ENCODE results near the gene CFI.
A peak's percentile ranks its signal among the peaks of the same experiment; 100 is the strongest.

The CFI gene

GRCh38 chr4:109745830-109746229, 56.0 kb downstream of the CFI start:
- in situ Hi-C loops (cut with HindIII; ENCODE audit: low pct_ligation_motif_present, low pct_unique_long_range_greater_than_20kb, low sequenced_read_pairs): no loop called here

GRCh38 chr4:109739547-109739946, 62.3 kb downstream of the CFI start:
- in situ Hi-C loops (cut with HindIII; ENCODE audit: low pct_ligation_motif_present, low pct_unique_long_range_greater_than_20kb, low sequenced_read_pairs): no loop called here

More at GRCh38 chr4:109745830-109746229, 56.0 kb downstream of the CFI start:
- DNase-seq: no peak

GRCh38 chr4:109738104-109738872, 63.5 kb downstream of the CFI start:
- in situ Hi-C loops (cut with HindIII; ENCODE audit: low pct_ligation_motif_present, low pct_unique_long_range_greater_than_20kb, low sequenced_read_pairs): no loop called here

More at GRCh38 chr4:109739547-109739946, 62.3 kb downstream of the CFI start:
- DNase-seq: no peak

GRCh38 chr4:109735566-109736365, 66.0 kb downstream of the CFI start:
- in situ Hi-C loops (cut with HindIII; ENCODE audit: low pct_ligation_motif_present, low pct_unique_long_range_greater_than_20kb, low sequenced_read_pairs): no loop called here
- no peak for DNase-seq

More at GRCh38 chr4:109738104-109738872, 63.5 kb downstream of the CFI start:
- DNase-seq: no peak

GRCh38 chr4:109733728-109734127, 68.1 kb downstream of the CFI start:
- in situ Hi-C loops (cut with HindIII; ENCODE audit: low pct_ligation_motif_present, low pct_unique_long_range_greater_than_20kb, low sequenced_read_pairs): no loop called here
- DNase-seq: no peak

GRCh38 chr4:109730619-109731545, 70.9 kb downstream of the CFI start:
- in situ Hi-C loops (cut with HindIII; ENCODE audit: low pct_ligation_motif_present, low pct_unique_long_range_greater_than_20kb, low sequenced_read_pairs): no loop called here
- no peak for DNase-seq

GRCh38 chr4:109729718-109730618, 71.8 kb downstream of the CFI start, which contains the start of gene PLA2G12A:
Gene PLA2G12A, minus strand, starts transcription at chr4:109730070. Its CDS starts 261 bp downstream, at chr4:109729809.
- peak; percentile 66 for DNase-seq
- in situ Hi-C loops (cut with HindIII; ENCODE audit: low pct_ligation_motif_present, low pct_unique_long_range_greater_than_20kb, low sequenced_read_pairs): no loop called here

- in situ Hi-C loops (cut with HindIII; ENCODE audit: low pct_ligation_motif_present, low pct_unique_long_range_greater_than_20kb, low sequenced_read_pairs): no loop called here
- peak; percentile 12 for DNase-seq
Observed at GRCh38 chr4:109729117-109729717, 72.6 kb downstream of the CFI start.

GRCh38 chr4:109728385-109728784, 73.4 kb downstream of the CFI start:
- in situ Hi-C loops (cut with HindIII; ENCODE audit: low pct_ligation_motif_present, low pct_unique_long_range_greater_than_20kb, low sequenced_read_pairs): no loop called here
- no peak for DNase-seq

- in situ Hi-C loops (cut with HindIII; ENCODE audit: low pct_ligation_motif_present, low pct_unique_long_range_greater_than_20kb, low sequenced_read_pairs): no loop called here
- no peak for DNase-seq
Observed at GRCh38 chr4:109723110-109723509, 78.7 kb downstream of the CFI start.

GRCh38 chr4:109722357-109722756, 79.4 kb downstream of the CFI start:
- in situ Hi-C loops (cut with HindIII; ENCODE audit: low pct_ligation_motif_present, low pct_unique_long_range_greater_than_20kb, low sequenced_read_pairs): no loop called here
- no peak for DNase-seq

GRCh38 chr4:109721033-109721432, 80.8 kb downstream of the CFI start:
- no peak for DNase-seq

GRCh38 chr4:109719604-109720003, 82.2 kb downstream of the CFI start:
- in situ Hi-C loops (cut with HindIII; ENCODE audit: low pct_ligation_motif_present, low pct_unique_long_range_greater_than_20kb, low sequenced_read_pairs): no loop called here
- DNase-seq: no peak

More at GRCh38 chr4:109721033-109721432, 80.8 kb downstream of the CFI start:
- in situ Hi-C loops (cut with HindIII; ENCODE audit: low pct_ligation_motif_present, low pct_unique_long_range_greater_than_20kb, low sequenced_read_pairs): no loop called here

- DNase-seq: no peak
- in situ Hi-C loops (cut with HindIII; ENCODE audit: low pct_ligation_motif_present, low pct_unique_long_range_greater_than_20kb, low sequenced_read_pairs): no loop called here
Observed at GRCh38 chr4:109718759-109719158, 83.0 kb downstream of the CFI start.

- no peak for DNase-seq
- in situ Hi-C loops (cut with HindIII; ENCODE audit: low pct_ligation_motif_present, low pct_unique_long_range_greater_than_20kb, low sequenced_read_pairs): no loop called here
Observed at GRCh38 chr4:109713500-109713899, 88.3 kb downstream of the CFI start.

GRCh38 chr4:109708990-109709389, 92.8 kb downstream of the CFI start:
- in situ Hi-C loops (cut with HindIII; ENCODE audit: low pct_ligation_motif_present, low pct_unique_long_range_greater_than_20kb, low sequenced_read_pairs): no loop called here
- no peak for DNase-seq

- in situ Hi-C loops (cut with HindIII; ENCODE audit: low pct_ligation_motif_present, low pct_unique_long_range_greater_than_20kb, low sequenced_read_pairs): no loop called here
- no peak for DNase-seq
Observed at GRCh38 chr4:109708435-109708834, 93.4 kb downstream of the CFI start.
